CD4-positive, CD25-positive, alpha-beta regulatory T cell (primary cell): ENCODE data around the gene SLC38A6. TPM values are rescaled to one million over a fixed set of nuclear protein-coding genes. Genes with fewer than 3 reads are reported as not detected.

Experiments used
- ATAC-seq, 2 donors: fragments of 150-1000 bp; cut with Tn5 transposase; one replicate each; pipeline ENCODE4 v1.10.0; 2021; ENCODE audit warnings: low read depth in 2 of 2, moderate number of reproducible peaks in 2 of 2, moderate library complexity in 1 of 2
- DNase-seq, 3 donors: peaks; one replicate each; pipeline versions ENCODE4 v3.0.0 to v3.0.0-alpha.2; 2012 to 2022; ENCODE audit warnings: mixed read lengths in 1 of 3
- H3K27ac ChIP-seq: one replicate; pipeline ENCODE4 v1.7.0; 2013; ENCODE audit warnings: mild to moderate bottlenecking, low read length; ENCODE audit not compliant: insufficient read depth, poor library complexity, severe bottlenecking
- H3K27me3 ChIP-seq: one replicate; pipeline ENCODE4 v1.7.0; 2013; ENCODE audit warnings: low read length; ENCODE audit not compliant: control insufficient read depth, insufficient read depth
- H3K36me3 ChIP-seq: one replicate; pipeline ENCODE4 v1.7.0; 2013; ENCODE audit warnings: mild to moderate bottlenecking, low read length, moderate library complexity; ENCODE audit not compliant: control insufficient read depth, insufficient read depth
- H3K4me1 ChIP-seq: 2 replicates; pipeline ENCODE4 v1.7.0; 2013; ENCODE audit warnings: mild to moderate bottlenecking, low read length; ENCODE audit not compliant: insufficient read depth, control insufficient read depth, poor library complexity, severe bottlenecking
- H3K4me3 ChIP-seq: one replicate; pipeline ENCODE4 v1.7.0; 2013; ENCODE audit warnings: low read depth, mild to moderate bottlenecking, low read length, moderate library complexity
- H3K9me3 ChIP-seq, 2 experiments: 1 replicate in 1 of 2; 2 replicates in 1 of 2; pipeline ENCODE4 v1.7.0; 2013; ENCODE audit warnings: low read length in 2 of 2, mild to moderate bottlenecking in 1 of 2, moderate library complexity in 1 of 2; ENCODE audit not compliant: control insufficient read depth in 2 of 2
- H3K27ac Mint-ChIP-seq, 3 donors: one replicate each; pipeline ENCODE4 v1.8.0; 2020 to 2022; ENCODE audit warnings: mild to moderate bottlenecking in 3 of 3, mixed read lengths in 3 of 3, moderate library complexity in 2 of 3
- H3K27me3 Mint-ChIP-seq: one replicate; pipeline ENCODE4 v1.8.0; 2022; ENCODE audit warnings: mild to moderate bottlenecking, mixed read lengths
- H3K36me3 Mint-ChIP-seq: one replicate; pipeline ENCODE4 v1.8.0; 2020; ENCODE audit warnings: mixed read lengths
- H3K4me1 Mint-ChIP-seq, 4 donors: one replicate each; pipeline ENCODE4 v1.8.0; 2020 to 2022; ENCODE audit warnings: mixed read lengths in 4 of 4, mild to moderate bottlenecking in 1 of 4
- H3K4me3 Mint-ChIP-seq, 4 donors: one replicate each; pipeline ENCODE4 v1.8.0; 2020 to 2022; ENCODE audit warnings: mild to moderate bottlenecking in 4 of 4, mixed read lengths in 4 of 4, moderate library complexity in 3 of 4
- H3K9me3 Mint-ChIP-seq, 7 donors: one replicate each; pipeline ENCODE4 v1.8.0; 2020 to 2022; ENCODE audit warnings: mixed read lengths in 7 of 7, mild to moderate bottlenecking in 3 of 7, moderate library complexity in 2 of 7
- polyA plus RNA-seq, 4 donors: library from polyadenylated mRNA; unstranded; fragments of 300-500 nt; fragmentation: Illumina TruSeq; gene quantifications; one replicate each; pipeline ENCODE4 v1.2.3, GENCODE V29; 2021
- total RNA-seq: library from RNA; stranded (reverse); gene quantifications from one replicate; pipeline ENCODE4 v1.2.3, GENCODE V29; 2022

Gene SLC38A6
- total and polyA plus RNA-seq, 5 donors from 2014 or later = 6.3 to 13.8 (median 9.4) TPM

DNA sequence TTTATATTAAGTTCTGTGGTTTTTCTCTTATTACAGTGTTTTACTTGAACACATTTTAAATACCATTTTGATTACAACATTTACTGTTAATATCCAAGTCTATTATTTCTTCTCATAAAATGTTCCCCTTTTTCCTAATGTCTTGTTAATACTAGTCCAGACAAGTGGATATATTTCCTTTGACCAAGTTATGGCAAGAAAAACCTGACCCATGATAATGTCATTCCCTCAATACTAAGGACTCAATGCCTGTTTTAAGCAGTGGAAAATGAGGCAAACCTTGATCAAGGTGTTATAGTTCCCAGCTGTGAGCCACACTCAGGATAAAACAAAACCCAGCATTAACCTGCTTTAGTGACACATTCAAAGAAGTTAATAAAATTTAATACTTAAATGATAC is 12.4 kb upstream of the SLC38A6 start:
- Mint-ChIP-seq H3K27me3 (no peaks in the 10 kb centered on the region), H3K9me3 (no peaks in the 10 kb centered on the region), H3K36me3 (peaks cover 17% of the 10 kb centered on the region), H3K4me3 (no peak overlapping the region), H3K27ac (no peak overlapping the region), H3K4me1 (peaks cover 0 to 5% (median 5%) of the 10 kb centered on the region in 4 donors)
- H3K27ac ChIP-seq = no peak overlapping the region
- no peaks in the 10 kb centered on the region for H3K4me1 ChIP-seq
- no peak for DNase-seq
- ATAC-seq = no peak
- peaks cover 4% of the 10 kb centered on the region for H3K36me3 ChIP-seq
- no peaks in the 10 kb centered on the region for H3K27me3 ChIP-seq
- H3K9me3 ChIP-seq = no peaks in the 10 kb centered on the region
- no peak overlapping the region for H3K4me3 ChIP-seq

DNA sequence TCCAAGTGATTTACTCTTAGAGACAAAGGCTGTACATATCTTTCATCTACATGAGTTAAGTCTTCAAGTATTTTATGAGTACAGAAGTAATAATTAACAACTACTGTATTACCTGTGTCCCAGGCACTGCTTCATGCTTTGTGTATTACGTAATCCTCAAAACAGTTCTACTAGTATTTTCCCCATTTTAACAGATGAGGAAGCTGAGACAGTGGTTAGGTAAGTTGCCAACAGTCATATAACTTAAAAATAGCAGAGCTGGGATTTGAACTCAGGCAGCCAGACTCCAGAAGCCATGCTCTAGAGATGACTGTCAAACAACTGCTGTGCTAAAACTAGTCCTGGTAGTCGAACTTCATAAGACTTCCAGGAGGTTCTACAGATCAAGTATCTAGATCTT is 10.9 kb upstream of the SLC38A6 start:
- DNase-seq = no peak
- no peaks in the 10 kb centered on the region for H3K4me1 ChIP-seq
- peaks cover 4 to 8% (median 5%) of the 10 kb centered on the region in 4 donors for H3K4me1 Mint-ChIP-seq
- no peaks in the 10 kb centered on the region for H3K9me3 Mint-ChIP-seq
- peaks cover 11% of the 10 kb centered on the region for H3K36me3 ChIP-seq
- no peaks in the 10 kb centered on the region for H3K9me3 ChIP-seq
- no peak overlapping the region for H3K4me3 ChIP-seq
- no peaks in the 10 kb centered on the region for H3K27me3 Mint-ChIP-seq
- no peak overlapping the region for H3K4me3 Mint-ChIP-seq
- peaks cover 19% of the 10 kb centered on the region for H3K36me3 Mint-ChIP-seq
- no peak for ATAC-seq
- no peaks in the 10 kb centered on the region for H3K27me3 ChIP-seq
- H3K27ac Mint-ChIP-seq = no peak overlapping the region
- H3K27ac ChIP-seq = no peak overlapping the region

DNA sequence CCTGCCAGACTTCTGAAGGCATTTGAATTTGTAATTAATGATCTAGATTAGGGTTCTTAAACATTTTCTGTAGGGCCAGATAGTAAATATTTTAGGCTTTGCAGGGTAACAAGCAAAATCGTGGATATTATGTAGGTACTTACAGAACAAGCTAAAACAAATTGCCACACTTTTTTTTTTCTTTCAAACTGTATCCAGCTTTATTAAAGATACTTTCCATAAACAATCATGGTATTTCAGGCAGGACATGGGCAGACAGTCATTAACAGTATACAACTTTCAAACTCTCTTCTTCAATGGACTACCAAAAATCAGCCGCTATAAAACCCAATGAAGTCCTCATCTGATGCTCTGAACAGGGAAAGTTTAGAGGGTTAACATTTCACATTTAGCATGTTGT is 9.8 kb upstream of the SLC38A6 start:
- no peak overlapping the region for H3K4me3 ChIP-seq
- peaks cover 17% of the 10 kb centered on the region for H3K36me3 ChIP-seq
- peaks cover 5 to 14% (median 9%) of the 10 kb centered on the region in 4 donors for H3K4me1 Mint-ChIP-seq
- H3K27me3 ChIP-seq = no peaks in the 10 kb centered on the region
- no peaks in the 10 kb centered on the region for H3K9me3 ChIP-seq
- no peak for ATAC-seq
- H3K27me3 Mint-ChIP-seq = no peaks in the 10 kb centered on the region
- H3K9me3 Mint-ChIP-seq = no peaks in the 10 kb centered on the region
- no peak overlapping the region for H3K27ac Mint-ChIP-seq
- H3K27ac ChIP-seq = no peak overlapping the region
- peaks cover 19% of the 10 kb centered on the region for H3K36me3 Mint-ChIP-seq
- H3K4me1 ChIP-seq = no peaks in the 10 kb centered on the region
- no peak overlapping the region for H3K4me3 Mint-ChIP-seq
- DNase-seq = no peak

DNA sequence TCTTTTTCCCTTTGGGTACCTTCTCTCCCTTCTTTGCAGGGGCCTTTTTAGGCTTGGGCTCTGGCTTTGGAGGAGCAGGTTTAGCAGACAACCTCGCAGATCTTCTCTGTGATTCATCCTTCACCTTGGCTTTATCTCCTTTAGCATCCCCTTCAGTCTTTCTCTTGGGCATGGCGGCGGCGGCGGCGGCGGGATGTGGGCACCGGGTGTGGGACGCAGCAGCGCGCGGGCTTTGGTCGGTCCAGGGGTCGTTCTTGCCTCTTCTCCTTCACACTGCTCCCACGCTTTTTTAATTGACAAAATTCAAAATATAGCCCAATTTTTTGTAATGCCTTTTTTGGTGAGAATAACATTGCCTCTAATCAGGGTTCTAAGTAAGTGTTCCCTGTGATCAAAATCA is 8.8 kb upstream of the SLC38A6 start:
- Mint-ChIP-seq H3K4me3 (no peak overlapping the region), H3K27me3 (no peaks in the 10 kb centered on the region), H3K9me3 (no peaks in the 10 kb centered on the region), H3K36me3 (peaks cover 21% of the 10 kb centered on the region), H3K4me1 (peaks cover 5 to 25% (median 15%) of the 10 kb centered on the region in 4 donors), H3K27ac (peak overlapping the region in 1 of 3 donors; percentile 24)
- no peak overlapping the region for H3K4me3 ChIP-seq
- no peaks in the 10 kb centered on the region for H3K9me3 ChIP-seq
- no peak overlapping the region for H3K27ac ChIP-seq
- ATAC-seq (no peak), DNase-seq (no peak)
- peaks cover 18% of the 10 kb centered on the region for H3K36me3 ChIP-seq
- peaks cover under 1% of the 10 kb centered on the region for H3K4me1 ChIP-seq
- H3K27me3 ChIP-seq = no peaks in the 10 kb centered on the region

DNA sequence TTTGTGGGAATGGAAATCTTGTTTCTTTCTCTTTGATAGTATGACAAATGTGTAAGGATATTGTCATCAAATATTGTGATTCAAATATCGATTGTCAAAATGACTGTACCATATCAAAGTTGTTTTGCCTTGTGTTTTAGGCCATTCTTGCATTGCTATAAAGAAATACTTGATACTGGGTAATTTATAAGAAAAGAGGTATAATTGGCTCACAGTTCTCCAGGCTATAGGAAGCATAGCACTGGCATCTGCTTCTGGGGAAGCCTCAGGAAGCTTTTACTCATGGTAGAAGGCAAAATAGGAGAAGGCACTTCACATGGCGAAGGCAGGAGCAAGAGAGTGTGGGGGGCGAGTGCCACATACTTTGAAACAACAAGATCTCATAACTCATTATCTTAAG is 8.0 kb upstream of the SLC38A6 start:
- ATAC-seq (no peak), DNase-seq (no peak)
- peaks cover 5 to 32% (median 21%) of the 10 kb centered on the region in 4 donors for H3K4me1 Mint-ChIP-seq
- H3K27ac Mint-ChIP-seq = peak overlapping the region in 1 of 3 donors; percentile 48
- Histone ChIP-seq H3K36me3 (peaks cover 18% of the 10 kb centered on the region), H3K4me3 (no peak overlapping the region), H3K4me1 (peaks cover 4% of the 10 kb centered on the region), H3K9me3 (no peaks in the 10 kb centered on the region), H3K27ac (no peak overlapping the region), H3K27me3 (no peaks in the 10 kb centered on the region)
- H3K36me3 Mint-ChIP-seq = peaks cover 21% of the 10 kb centered on the region
- no peak overlapping the region for H3K4me3 Mint-ChIP-seq
- no peaks in the 10 kb centered on the region for H3K9me3 Mint-ChIP-seq
- H3K27me3 Mint-ChIP-seq = no peaks in the 10 kb centered on the region

DNA sequence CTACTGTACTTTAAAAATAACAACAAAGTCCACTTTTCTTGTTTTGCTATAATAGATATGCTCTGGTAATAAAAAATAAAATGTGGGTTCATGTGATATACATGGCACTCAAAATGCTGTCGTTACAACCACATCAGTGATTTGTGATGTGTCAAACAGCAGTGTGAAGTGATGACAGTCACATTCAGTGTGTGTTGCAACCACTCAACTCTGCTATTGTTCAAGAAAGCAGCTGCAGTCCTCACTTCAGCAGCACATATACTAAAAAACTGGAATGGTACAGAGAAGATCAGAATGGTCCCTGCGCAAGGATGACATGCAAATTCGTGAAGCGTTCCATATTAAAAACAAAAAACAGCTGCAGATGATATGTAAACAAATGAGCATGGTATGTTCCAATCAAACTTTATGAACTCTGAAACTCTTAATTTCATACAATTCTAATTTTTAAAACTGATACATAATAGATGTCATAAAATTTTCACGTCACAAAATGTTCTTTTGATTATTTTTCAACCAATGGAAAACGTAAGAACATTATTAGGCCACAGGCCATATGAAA is 6.9 kb upstream of the SLC38A6 start:
- H3K36me3 Mint-ChIP-seq = peaks cover 21% of the 10 kb centered on the region
- Histone ChIP-seq H3K27me3 (no peaks in the 10 kb centered on the region), H3K36me3 (peaks cover 18% of the 10 kb centered on the region), H3K9me3 (no peaks in the 10 kb centered on the region), H3K4me3 (no peak overlapping the region), H3K4me1 (peaks cover 4% of the 10 kb centered on the region), H3K27ac (no peak overlapping the region)
- no peak overlapping the region for H3K4me3 Mint-ChIP-seq
- H3K27me3 Mint-ChIP-seq = no peaks in the 10 kb centered on the region
- no peaks in the 10 kb centered on the region for H3K9me3 Mint-ChIP-seq
- DNase-seq (no peak), ATAC-seq (no peak)
- H3K27ac Mint-ChIP-seq = no peak overlapping the region
- peaks cover 14 to 35% (median 28%) of the 10 kb centered on the region in 4 donors for H3K4me1 Mint-ChIP-seq

DNA sequence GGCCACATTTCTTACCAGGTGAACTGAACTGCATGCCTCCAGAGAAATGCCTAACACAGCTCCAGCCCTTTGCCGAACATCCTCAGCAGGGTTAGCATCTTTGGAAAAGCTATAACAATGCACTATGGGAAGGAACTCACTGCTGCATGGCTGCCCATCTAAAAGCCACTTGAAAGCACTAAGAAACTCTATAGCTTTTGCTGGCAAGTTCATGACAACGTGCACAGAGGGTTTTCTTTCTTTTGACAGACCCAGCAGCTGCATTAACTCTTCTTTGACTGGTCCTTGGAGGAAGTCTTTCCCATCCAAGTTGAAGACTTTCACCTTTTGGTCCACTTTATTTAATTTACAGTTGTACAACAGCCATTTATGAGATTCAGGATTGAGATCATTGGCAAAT is 5.5 kb upstream of the SLC38A6 start:
- Histone ChIP-seq H3K27ac (no peak overlapping the region), H3K27me3 (no peaks in the 10 kb centered on the region), H3K4me3 (no peak overlapping the region), H3K9me3 (no peaks in the 10 kb centered on the region), H3K4me1 (peaks cover 10% of the 10 kb centered on the region), H3K36me3 (peaks cover 18% of the 10 kb centered on the region)
- DNase-seq (no peak), ATAC-seq (no peak)
- Mint-ChIP-seq H3K9me3 (no peaks in the 10 kb centered on the region), H3K27me3 (no peaks in the 10 kb centered on the region), H3K27ac (peak overlapping the region; percentile 18 to 52 (median 23)), H3K36me3 (peaks cover 21% of the 10 kb centered on the region), H3K4me1 (peaks cover 15 to 40% (median 29%) of the 10 kb centered on the region in 4 donors), H3K4me3 (no peak overlapping the region)

DNA sequence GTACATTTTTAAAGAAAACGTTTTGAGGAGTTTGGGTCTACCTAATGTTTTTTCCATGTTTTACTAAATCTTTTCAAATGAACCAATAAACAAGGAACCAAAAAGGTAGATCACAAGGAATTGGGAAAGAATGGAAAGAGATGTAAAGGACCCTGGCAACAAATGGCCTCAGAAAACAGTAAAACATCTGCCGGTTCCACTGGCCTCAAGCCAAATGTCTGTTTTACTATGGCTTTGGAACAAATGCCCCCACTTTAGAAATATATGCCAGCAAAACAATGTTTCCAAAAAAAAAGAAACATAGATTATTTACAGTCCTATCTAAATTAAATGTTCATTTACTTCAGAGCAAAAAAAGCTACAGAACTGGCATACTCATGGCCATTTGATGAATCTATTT is 3.2 kb upstream of the SLC38A6 start:
- Mint-ChIP-seq H3K27ac (peak overlapping the region in 1 of 3 donors; percentile 25), H3K4me1 (peaks cover 15 to 40% (median 30%) of the 10 kb centered on the region in 4 donors), H3K9me3 (no peaks in the 10 kb centered on the region), H3K36me3 (peaks cover 13% of the 10 kb centered on the region), H3K27me3 (no peaks in the 10 kb centered on the region), H3K4me3 (peak overlapping the region in 2 of 4 donors; percentile 4 to 51)
- Histone ChIP-seq H3K27me3 (no peaks in the 10 kb centered on the region), H3K27ac (peak overlapping the region; percentile 92), H3K36me3 (peaks cover 18% of the 10 kb centered on the region), H3K9me3 (no peaks in the 10 kb centered on the region), H3K4me1 (peaks cover 26% of the 10 kb centered on the region), H3K4me3 (no peak overlapping the region)
- no peak for DNase-seq
- ATAC-seq = no peak
